MM.1S (cell line): ENCODE data around the gene SEMA3A.

ENCODE experiments used
- DNase-seq: peaks from one replicate; pipeline ENCODE4 v3.0.0-alpha.2; 2015
- H2AFZ ChIP-seq: fragments of 300-600 bp; sonication (generic); 2 replicates; pipeline ENCODE4 v1.6.0; 2016; ENCODE audit warnings: antibody characterized with exemption, low read length
- H3F3A ChIP-seq: fragments of 300-600 bp; sonication (generic); 2 replicates; pipeline ENCODE4 v1.6.1; 2016; ENCODE audit warnings: mild to moderate bottlenecking, antibody characterized with exemption, low read length, moderate library complexity, mixed read lengths; ENCODE audit not compliant: insufficient read depth
- H3K27ac ChIP-seq: fragments of 300-600 bp; sonication (generic); 2 replicates; pipeline ENCODE4 v1.5.1; 2016; ENCODE audit warnings: mild to moderate bottlenecking, low read length
- H3K27me3 ChIP-seq: fragments of 300-600 bp; sonication (generic); replicated peaks from 2 replicates; pipeline ENCODE4 v1.6.0; 2016; ENCODE audit warnings: low read length; ENCODE audit not compliant: insufficient read depth
- H3K36me3 ChIP-seq: fragments of 300-600 bp; sonication (generic); replicated peaks from 2 replicates; pipeline ENCODE4 v1.6.1; 2016; ENCODE audit warnings: mild to moderate bottlenecking, low read length, mixed read lengths; ENCODE audit not compliant: insufficient read depth
- H3K4me1 ChIP-seq: fragments of 300-600 bp; sonication (generic); 2 replicates; pipeline ENCODE4 v1.6.1; 2016; ENCODE audit warnings: low read length, mixed read lengths
- H3K4me2 ChIP-seq: fragments of 300-600 bp; sonication (generic); 2 replicates; pipeline ENCODE4 v1.6.0; 2016; ENCODE audit warnings: low read depth, low read length
- H3K4me3 ChIP-seq: fragments of 300-600 bp; sonication (generic); 2 replicates; pipeline ENCODE4 v1.5.1; 2016; ENCODE audit warnings: low read length, mixed read lengths
- H3K79me2 ChIP-seq: fragments of 300-600 bp; sonication (generic); 2 replicates; pipeline ENCODE4 v1.6.1; 2016; ENCODE audit warnings: mixed run types, low read length, mixed read lengths
- H3K9ac ChIP-seq: fragments of 300-600 bp; sonication (generic); 2 replicates; pipeline ENCODE4 v1.6.1; 2016; ENCODE audit warnings: low read length, mixed read lengths
- H3K9me2 ChIP-seq: fragments of 300-600 bp; sonication (generic); replicated peaks from 2 replicates; pipeline ENCODE4 v1.6.1; 2016; ENCODE audit warnings: mild to moderate bottlenecking, low read length, mixed read lengths; ENCODE audit not compliant: insufficient read depth
- H3K9me3 ChIP-seq: fragments of 300-600 bp; sonication (generic); replicated peaks from 2 replicates; pipeline ENCODE4 v1.6.1; 2016; ENCODE audit warnings: mild to moderate bottlenecking, low read length, mixed read lengths; ENCODE audit not compliant: insufficient read depth
- H4K20me1 ChIP-seq: fragments of 300-600 bp; sonication (generic); 2 replicates; pipeline ENCODE4 v1.6.1; 2016; ENCODE audit warnings: mild to moderate bottlenecking, low read length, moderate library complexity, mixed read lengths; ENCODE audit not compliant: insufficient read depth
- EZH2 ChIP-seq: fragments of 300-600 bp; sonication (generic); optimal IDR thresholded peaks from 2 replicates; pipeline ENCODE3; 2017; ENCODE audit warnings: low read depth, mild to moderate bottlenecking, antibody characterized with exemption, low read length, mixed read lengths
- EZH2phosphoT487 ChIP-seq: fragments of 300-600 bp; sonication (generic); IDR thresholded peaks from 2 replicates; pipeline ENCODE4 v1.6.1; 2018; ENCODE audit warnings: antibody characterized with exemption, low read length
- TF ChIP-seq, protein P1 (sequence below): fragments of 300-600 bp; sonication (generic); IDR thresholded peaks from 2 replicates; pipeline ENCODE4 v1.5.1; 2016; ENCODE audit warnings: antibody characterized with exemption, low read length, mixed read lengths

Gene SEMA3A

GRCh38 chr7:84081973-84082522 lies 112.5 kb downstream of the SEMA3A start:
- Histone ChIP-seq H2AFZ (no peak overlapping the region), H3K4me2 (no peak overlapping the region)
- DNase-seq, result no peak

GRCh38 chr7:84077336-84077735 lies 117.3 kb downstream of the SEMA3A start:
- Histone ChIP-seq H2AFZ (no peak overlapping the region), H4K20me1 (no peaks in the 10 kb centered on the region), H3K4me2 (no peak overlapping the region), H3K9ac (no peak overlapping the region), H3F3A (no peaks in the 10 kb centered on the region), H3K27ac (no peak overlapping the region), H3K79me2 (no peaks in the 10 kb centered on the region), H3K4me3 (no peak overlapping the region), H3K36me3 (no peaks in the 10 kb centered on the region), H3K9me3 (no peaks in the 10 kb centered on the region), H3K27me3 (no peaks in the 10 kb centered on the region), H3K9me2 (no peaks in the 10 kb centered on the region), H3K4me1 (no peaks in the 10 kb centered on the region)
- no peak for TF ChIP-seq EZH2
- no peak for TF ChIP-seq EZH2phosphoT487
- TF ChIP-seq, protein P1, sequence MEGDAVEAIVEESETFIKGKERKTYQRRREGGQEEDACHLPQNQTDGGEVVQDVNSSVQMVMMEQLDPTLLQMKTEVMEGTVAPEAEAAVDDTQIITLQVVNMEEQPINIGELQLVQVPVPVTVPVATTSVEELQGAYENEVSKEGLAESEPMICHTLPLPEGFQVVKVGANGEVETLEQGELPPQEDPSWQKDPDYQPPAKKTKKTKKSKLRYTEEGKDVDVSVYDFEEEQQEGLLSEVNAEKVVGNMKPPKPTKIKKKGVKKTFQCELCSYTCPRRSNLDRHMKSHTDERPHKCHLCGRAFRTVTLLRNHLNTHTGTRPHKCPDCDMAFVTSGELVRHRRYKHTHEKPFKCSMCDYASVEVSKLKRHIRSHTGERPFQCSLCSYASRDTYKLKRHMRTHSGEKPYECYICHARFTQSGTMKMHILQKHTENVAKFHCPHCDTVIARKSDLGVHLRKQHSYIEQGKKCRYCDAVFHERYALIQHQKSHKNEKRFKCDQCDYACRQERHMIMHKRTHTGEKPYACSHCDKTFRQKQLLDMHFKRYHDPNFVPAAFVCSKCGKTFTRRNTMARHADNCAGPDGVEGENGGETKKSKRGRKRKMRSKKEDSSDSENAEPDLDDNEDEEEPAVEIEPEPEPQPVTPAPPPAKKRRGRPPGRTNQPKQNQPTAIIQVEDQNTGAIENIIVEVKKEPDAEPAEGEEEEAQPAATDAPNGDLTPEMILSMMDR, result no peak
- no peak for DNase-seq

More at GRCh38 chr7:84081973-84082522, 112.5 kb downstream of the SEMA3A start:
- no peaks in the 10 kb centered on the region for H3K27me3 ChIP-seq
- no peak overlapping the region for H3K4me3 ChIP-seq
- no peaks in the 10 kb centered on the region for H3K4me1 ChIP-seq
- no peaks in the 10 kb centered on the region for H3K36me3 ChIP-seq
- no peaks in the 10 kb centered on the region for H3K9me3 ChIP-seq
- H3F3A ChIP-seq, result no peaks in the 10 kb centered on the region
- TF ChIP-seq EZH2 (no peak), EZH2phosphoT487 (no peak)
- TF ChIP-seq, protein P1, result no peak
- no peaks in the 10 kb centered on the region for H4K20me1 ChIP-seq
- H3K9ac ChIP-seq, result no peak overlapping the region
- no peaks in the 10 kb centered on the region for H3K79me2 ChIP-seq
- H3K9me2 ChIP-seq, result no peaks in the 10 kb centered on the region
- no peak overlapping the region for H3K27ac ChIP-seq

DNA sequence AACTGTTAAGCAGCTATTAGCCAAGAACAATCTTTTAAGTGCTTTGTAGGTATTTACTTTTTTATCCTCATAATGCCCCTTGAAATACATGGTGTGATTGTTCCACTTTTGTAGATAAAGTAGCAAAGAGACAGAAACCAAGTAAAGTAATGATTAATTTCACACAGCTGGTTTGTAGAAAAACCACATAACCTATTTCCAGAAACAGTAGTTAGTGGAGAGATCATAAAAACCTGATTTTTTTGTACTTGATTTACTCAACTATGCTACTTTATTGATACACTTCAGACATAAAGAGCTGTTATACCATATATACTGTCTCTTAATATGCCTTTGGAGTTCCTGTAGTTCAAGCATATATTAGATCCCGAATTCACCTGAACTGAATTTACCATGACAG lies 118.4 kb downstream of the SEMA3A start:
- Histone ChIP-seq H3K9ac (no peak overlapping the region), H3F3A (no peaks in the 10 kb centered on the region), H3K4me3 (no peak overlapping the region), H4K20me1 (no peaks in the 10 kb centered on the region), H3K27ac (no peak overlapping the region), H3K79me2 (no peaks in the 10 kb centered on the region), H3K9me3 (no peaks in the 10 kb centered on the region), H2AFZ (no peak overlapping the region), H3K36me3 (no peaks in the 10 kb centered on the region), H3K9me2 (no peaks in the 10 kb centered on the region), H3K4me1 (no peaks in the 10 kb centered on the region), H3K4me2 (no peak overlapping the region), H3K27me3 (no peaks in the 10 kb centered on the region)
- no peak for DNase-seq
- no peak for TF ChIP-seq EZH2phosphoT487

- Histone ChIP-seq H2AFZ (no peak overlapping the region), H3K79me2 (no peaks in the 10 kb centered on the region), H3K27ac (no peak overlapping the region)
Measured at GRCh38 chr7:84073186-84073875, 121.3 kb downstream of the SEMA3A start.

More at GRCh38 chr7:84073186-84073875, 121.3 kb downstream of the SEMA3A start:
- Histone ChIP-seq H3K9me3 (no peaks in the 10 kb centered on the region), H3K9me2 (no peaks in the 10 kb centered on the region), H3K4me2 (no peak overlapping the region), H3K36me3 (no peaks in the 10 kb centered on the region), H3K9ac (no peak overlapping the region), H3K4me1 (no peaks in the 10 kb centered on the region), H4K20me1 (no peaks in the 10 kb centered on the region), H3K4me3 (no peak overlapping the region), H3F3A (no peaks in the 10 kb centered on the region), H3K27me3 (no peaks in the 10 kb centered on the region)
- no peak for TF ChIP-seq EZH2
- TF ChIP-seq, protein P1, result no peak
- TF ChIP-seq EZH2phosphoT487, result no peak
- no peak for DNase-seq
